Frontal cortex (tissue), 4 donors: ENCODE results near the gene DNAJC19. TPM values are rescaled to one million over a fixed set of nuclear protein-coding genes. Genes with fewer than 3 reads are reported as not detected.
"Not testable (repeated sequence)": the region's sequence is repeated elsewhere in the genome, so short reads cannot be mapped to it uniquely, and the experiment has no call there.

Experiments
- DNase-seq, 2 donors: peaks; one replicate each; pipeline ENCODE4 v3.0.0; 2012; ENCODE audit warnings: low spot score in 2 of 2
- FAIRE-seq: peaks from 2 replicates; lab custom pipeline; 2012; peaks lifted over from hg19 to GRCh38; lab: Jason Lieb, UNC
- total RNA-seq: library from RNA; depleted of rRNA; stranded (reverse); fragments of >200 nt; gene quantifications from one replicate; pipeline ENCODE4 v1.2.3, GENCODE V29; 2014
- donor health status: control.
- donor health status: control.
- donor health status: control.

DNAJC19 gene
- 39.9 TPM for total RNA-seq

GRCh38 chr3:180989291-180990163 lies at the start of gene DNAJC19:
Gene DNAJC19 (minus strand): TSS chr3:180989736. CDS start chr3:180989602, 134 bp downstream.
- peak; percentile 56 to 79 for DNase-seq
- FAIRE-seq, result no peak

DNA sequence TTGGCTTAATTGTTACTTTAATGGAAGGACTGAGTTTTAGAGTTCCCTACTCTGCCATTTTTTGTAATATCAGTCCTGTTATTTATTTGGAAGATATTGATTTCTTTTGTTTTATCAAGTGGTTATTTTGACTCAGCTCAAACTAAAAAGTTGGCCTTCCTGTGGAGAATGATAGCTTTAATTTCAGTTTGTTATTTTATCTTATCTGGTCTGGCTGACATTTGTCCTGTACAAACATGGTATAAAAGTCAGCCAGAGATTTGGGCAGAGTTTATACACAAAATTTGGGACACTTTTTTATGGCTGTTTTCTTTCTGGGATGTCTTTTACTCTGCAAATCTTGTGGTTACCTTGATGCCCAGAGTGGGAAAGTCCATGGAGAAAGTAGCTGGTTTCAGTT lies 41.4 kb upstream of the DNAJC19 start:
- DNase-seq (no peak), FAIRE-seq (no peak)

- FAIRE-seq (no peak), DNase-seq (no peak)
These were observed 35.7 kb upstream of the DNAJC19 start for GRCh38 chr3:181025204-181025603.

DNA sequence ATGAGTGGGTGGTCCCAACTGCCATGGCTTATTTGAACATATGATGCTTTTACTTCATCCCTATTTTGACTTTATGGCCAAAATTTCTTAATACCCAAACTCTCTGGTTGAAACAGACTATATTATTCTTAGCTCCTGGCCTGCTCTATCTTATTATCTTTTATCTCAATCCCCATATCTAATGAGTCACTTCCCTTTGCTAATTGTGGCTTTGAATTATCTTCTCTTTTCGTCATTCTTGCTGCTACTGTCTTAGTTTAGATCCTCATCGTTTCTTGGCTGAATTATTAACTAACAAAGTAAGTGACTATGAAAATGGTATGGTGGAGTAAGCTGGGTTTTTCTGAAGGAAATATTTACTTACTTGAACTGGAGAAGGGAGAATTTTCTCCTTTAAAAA lies 28.2 kb upstream of the DNAJC19 start:
- no peak for DNase-seq
- FAIRE-seq, result no peak

DNA sequence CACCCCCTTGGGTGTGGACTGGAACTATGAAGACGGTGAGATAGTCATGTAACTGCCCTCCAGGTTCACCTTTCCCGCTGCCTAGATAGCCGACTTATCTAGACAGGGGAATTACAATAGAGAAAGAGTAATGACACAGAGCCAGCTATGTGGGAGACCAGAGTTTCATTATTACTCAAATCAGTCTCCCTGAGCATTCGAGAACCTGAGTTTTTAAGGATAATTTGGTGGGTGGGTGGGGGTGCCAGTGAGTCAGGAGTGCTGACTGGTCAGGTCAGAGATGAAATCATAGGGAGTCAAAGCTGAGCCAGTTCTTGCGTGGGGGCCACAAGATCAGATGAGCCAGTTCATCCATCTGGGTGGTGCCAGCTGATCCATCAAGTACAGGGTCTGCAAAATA lies 19.7 kb upstream of the DNAJC19 start:
- no peak for FAIRE-seq
- no peak for DNase-seq

DNA sequence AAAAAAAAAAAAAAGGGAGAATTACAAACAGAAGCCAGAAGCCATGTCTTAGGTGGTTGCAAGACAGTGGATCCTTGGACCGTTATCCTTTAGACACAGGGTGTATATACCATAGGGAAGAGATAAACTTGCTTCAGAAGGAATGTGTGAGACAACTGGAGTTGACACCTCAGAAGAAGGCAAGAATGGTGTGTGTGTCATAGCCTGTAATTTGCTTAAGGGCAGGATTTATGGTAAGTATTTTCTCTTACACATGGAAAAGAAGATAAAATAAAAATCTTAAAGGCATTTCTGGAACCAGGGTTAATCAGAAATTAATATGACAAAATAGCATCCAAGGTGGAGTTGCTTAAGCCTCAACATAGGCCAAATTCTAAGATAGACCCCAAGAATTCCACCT lies 19.3 kb upstream of the DNAJC19 start:
- FAIRE-seq (no peak), DNase-seq (no peak)

DNA sequence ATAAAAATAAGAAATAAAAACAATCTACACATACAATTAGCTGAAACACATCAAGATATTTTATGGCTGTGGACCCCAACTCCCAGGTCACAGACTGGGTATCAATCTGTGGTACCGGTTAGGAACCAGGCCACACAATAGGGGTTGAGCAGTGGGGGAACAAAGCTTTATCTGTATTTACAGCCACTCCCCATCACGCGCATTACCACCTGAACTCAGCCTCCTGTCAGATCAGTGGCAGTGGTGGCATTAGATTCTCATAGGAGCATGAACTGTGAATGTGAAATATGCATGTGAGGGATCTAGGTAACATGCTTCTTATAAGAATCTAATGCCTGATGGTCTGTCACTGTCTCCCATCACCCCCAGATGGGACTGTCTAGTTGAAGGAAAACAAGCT lies 17.7 kb upstream of the DNAJC19 start:
- no peak for DNase-seq
- FAIRE-seq, result no peak

- FAIRE-seq, result no peak
- no peak for DNase-seq
These were observed 17.0 kb upstream of the DNAJC19 start for GRCh38 chr3:181006541-181006940.

GRCh38 chr3:181003469-181003868 lies 13.9 kb upstream of the DNAJC19 start:
- not testable (repeated sequence) for DNase-seq, FAIRE-seq

GRCh38 chr3:181002331-181002730 lies 12.8 kb upstream of the DNAJC19 start:
- DNase-seq, FAIRE-seq: not testable (repeated sequence)

GRCh38 chr3:180996415-180996932 lies 6.9 kb upstream of the DNAJC19 start:
- no peak for FAIRE-seq
- no peak for DNase-seq

- FAIRE-seq (no peak), DNase-seq (no peak)
These were observed 969 bp upstream of the DNAJC19 start for GRCh38 chr3:180990505-180990904.

DNA sequence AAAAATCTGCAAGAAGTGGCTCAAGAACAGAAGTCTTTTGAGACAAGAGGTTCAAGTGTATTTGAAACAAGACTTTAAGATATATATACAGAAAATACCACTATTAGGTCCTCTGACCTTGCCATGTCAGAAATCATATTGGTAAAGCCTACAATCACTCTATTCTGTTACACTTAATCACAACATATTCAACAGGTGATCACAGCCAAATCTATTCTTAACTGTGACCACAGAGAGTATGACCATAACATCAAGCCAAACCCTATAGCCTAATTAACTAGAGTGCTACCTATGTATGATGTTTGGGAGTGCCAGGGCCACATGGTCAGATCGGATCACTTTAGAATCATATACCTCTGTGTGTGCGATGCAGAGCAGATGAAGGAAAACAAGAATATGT lies 2.2 kb downstream of the DNAJC19 start:
- no peak for FAIRE-seq
- no peak for DNase-seq

- DNase-seq, result not testable (repeated sequence)
These were observed 3.2 kb downstream of the DNAJC19 start for GRCh38 chr3:180986366-180986765.

DNA sequence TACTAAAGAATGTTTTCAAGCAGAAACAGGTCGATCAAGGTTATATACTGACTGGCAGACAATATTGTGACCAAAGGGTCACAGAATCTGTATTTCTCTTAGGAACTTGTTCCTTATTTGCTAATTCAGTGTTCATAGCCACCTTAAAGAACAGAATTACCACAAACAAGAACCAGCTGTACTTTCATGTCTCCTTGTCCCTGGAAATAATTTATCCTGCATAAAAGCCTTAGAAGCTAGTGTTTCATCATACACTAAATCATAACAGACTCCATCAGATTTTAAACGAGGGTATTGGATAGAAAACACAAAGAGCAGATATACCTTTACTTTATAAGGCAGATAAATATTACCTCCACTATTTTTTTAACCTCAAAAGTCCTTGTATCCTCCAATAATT lies 6.4 kb downstream of the DNAJC19 start:
- no peak for DNase-seq
- no peak for FAIRE-seq

More at GRCh38 chr3:180986366-180986765, 3.2 kb downstream of the DNAJC19 start:
- not testable (repeated sequence) for FAIRE-seq

DNA sequence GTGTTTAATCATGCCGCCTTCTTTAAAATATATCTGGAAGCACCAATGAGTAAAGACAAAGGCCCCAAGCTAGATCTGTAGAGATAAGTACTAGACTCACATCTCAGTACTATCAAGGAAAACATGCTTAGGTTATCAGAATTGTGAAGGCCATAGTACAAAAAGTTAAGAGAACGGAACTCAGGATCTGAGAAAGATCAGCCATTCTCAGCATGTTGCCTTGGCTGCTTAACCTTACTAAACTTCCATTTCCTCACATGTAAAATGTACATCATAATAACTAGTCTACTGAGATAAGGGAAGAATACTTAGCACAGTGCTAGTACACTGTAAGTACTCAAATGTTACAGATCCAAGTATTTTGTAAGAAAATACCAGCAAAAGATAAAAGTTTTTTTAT lies 7.6 kb downstream of the DNAJC19 start:
- FAIRE-seq (no peak), DNase-seq (no peak)

DNA sequence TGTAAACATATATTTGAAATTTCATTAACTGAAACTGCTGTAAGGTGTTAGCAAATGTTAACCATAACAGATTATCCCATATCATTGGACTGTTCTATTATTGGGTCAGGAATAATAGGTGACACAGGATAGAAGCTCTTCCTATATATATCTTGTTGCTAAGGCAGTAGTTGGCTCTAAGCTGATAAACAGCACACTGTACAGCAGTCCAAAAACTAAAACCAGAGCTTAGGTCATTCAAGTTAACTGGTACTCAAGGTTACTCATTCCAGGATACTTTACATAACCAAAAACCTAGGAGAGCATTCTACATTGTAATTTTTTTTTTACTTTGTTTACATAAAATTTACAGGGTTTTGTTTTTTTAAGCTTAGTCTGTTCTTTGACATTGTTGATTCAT lies 8.9 kb downstream of the DNAJC19 start:
- DNase-seq, result no peak

DNA sequence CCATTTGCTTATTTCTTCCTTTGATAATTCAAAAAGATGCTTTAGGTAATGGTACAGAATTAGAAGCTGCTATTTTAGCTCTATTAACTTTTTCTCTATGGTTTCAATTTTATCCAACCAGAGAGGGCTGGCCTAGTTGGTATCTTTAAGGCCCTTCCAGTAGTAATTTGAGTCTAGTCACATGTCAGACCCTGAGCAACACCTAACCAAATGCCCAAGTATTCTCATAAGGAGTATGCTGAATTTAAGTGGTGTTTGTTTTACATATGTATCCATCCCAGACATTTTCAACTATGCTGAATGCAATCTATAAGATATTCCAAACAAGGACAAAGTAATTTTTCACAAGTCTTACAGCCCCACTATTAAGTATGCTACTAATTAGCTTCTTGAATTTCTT lies 9.6 kb downstream of the DNAJC19 start:
- no peak for DNase-seq
- no peak for FAIRE-seq

More for the DNA sequence above, 8.9 kb downstream of the DNAJC19 start:
- no peak for FAIRE-seq

GRCh38 chr3:180977498-180977897 lies 12.0 kb downstream of the DNAJC19 start:
- no peak for DNase-seq
- FAIRE-seq, result peak; percentile 26

- FAIRE-seq (no peak), DNase-seq (no peak)
These were observed 15.2 kb downstream of the DNAJC19 start for GRCh38 chr3:180974286-180974685.

DNA sequence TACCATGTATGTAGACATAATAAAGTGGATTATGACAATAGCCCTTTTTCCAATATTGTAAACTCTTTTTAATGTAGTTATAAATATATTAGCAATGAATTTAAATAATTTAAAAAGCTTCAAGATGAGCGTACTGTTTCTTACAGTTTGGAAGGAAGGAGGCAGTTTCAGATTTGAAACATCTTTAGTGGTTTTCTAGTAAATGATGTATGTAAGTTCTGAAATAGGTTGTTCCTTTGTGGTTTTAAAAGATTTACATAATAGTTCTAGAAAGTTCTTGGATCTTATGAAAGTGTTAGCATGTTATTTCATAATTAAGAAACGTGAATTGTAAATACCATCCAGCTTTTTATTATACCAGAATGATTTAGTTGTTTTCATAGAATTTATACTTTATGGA lies 16.0 kb downstream of the DNAJC19 start:
- peak; percentile 79 for FAIRE-seq

More for the DNA sequence above, 16.0 kb downstream of the DNAJC19 start:
- no peak for DNase-seq
